GM21723 (cell line): ENCODE data around the gene PCDH15.
"Not testable (repeated sequence)": the region's sequence is repeated elsewhere in the genome, so short reads cannot be mapped to it uniquely, and the experiment has no call there.

ENCODE experiments used
- ATAC-seq: cut with Tn5 transposase; IDR thresholded peaks from one replicate; pipeline ENCODE4 v1.9.1; 2021; ENCODE audit warnings: mild to moderate bottlenecking, moderate library complexity; ENCODE audit not compliant: unreplicated experiment

The PCDH15 gene

GRCh38 chr10:54010337-54010933, 790.6 kb downstream of the PCDH15 start:
- ATAC-seq, result no peak

- no peak for ATAC-seq
Measured at GRCh38 chr10:54009672-54010071, 791.4 kb downstream of the PCDH15 start.

DNA sequence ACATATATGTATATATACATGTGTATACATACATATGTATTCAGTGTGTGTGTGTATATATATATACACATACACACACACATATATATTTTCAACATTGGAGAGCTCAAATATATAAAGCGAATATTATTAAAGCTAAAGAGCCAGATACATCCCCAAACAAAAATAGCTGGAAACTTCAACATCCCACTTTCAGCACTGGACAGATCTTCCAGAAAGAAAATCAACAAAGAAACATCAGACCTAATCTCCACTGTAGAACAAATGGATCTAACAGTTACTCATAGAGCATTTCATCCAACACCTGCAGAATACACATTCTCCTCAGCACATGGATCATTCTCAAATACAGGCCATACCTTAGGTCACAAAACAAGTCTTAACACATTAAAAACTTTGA, 799.0 kb downstream of the PCDH15 start:
- ATAC-seq, result no peak

GRCh38 chr10:53997953-53998352, 803.1 kb downstream of the PCDH15 start:
- ATAC-seq, result no peak

- no peak for ATAC-seq
Measured at GRCh38 chr10:53990799-53991238, 810.2 kb downstream of the PCDH15 start.

GRCh38 chr10:53983431-53983830, 817.6 kb downstream of the PCDH15 start:
- ATAC-seq, result no peak

DNA sequence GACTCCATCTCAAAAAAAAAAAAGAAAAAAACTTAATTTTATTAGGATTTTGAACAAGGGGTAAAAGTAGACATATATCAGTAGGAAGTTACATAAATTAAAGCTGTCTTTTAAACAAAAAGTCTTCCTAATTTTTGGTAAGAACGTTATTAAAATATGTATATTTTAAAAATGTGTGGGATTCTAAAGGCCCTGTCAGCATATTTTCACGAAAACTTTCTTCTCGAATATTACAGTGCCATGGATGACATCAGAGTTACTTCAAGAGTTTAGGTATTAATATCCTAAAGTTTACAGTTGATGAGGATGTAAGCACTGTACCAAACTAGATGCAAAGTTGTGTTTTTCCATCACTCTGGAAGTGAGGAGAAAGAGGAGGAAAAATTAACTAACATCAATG, 820.8 kb downstream of the PCDH15 start:
- ATAC-seq, result no peak

DNA sequence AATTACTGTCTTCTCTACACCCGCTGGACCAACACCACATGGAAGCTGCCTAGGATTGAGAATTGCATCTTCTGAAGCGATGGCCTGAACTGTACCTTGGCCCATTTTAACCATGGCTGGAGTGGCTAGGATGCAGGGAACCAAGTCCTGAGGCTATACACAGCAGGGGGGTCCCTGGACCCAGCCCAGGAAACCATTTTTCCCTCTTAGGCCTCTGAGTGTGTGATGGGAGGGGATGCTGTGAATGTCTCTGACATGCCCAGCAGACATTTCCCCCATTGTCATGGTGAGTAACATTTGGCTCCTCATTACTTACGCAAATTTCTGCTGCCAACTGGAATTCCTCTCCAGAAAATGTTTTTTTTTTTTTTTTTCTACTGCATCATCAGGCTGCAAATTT, 822.7 kb downstream of the PCDH15 start:
- no peak for ATAC-seq

- no peak for ATAC-seq
Measured at GRCh38 chr10:53977267-53977666, 823.8 kb downstream of the PCDH15 start.

- ATAC-seq, result no peak
Measured at GRCh38 chr10:53957401-53957800, 843.6 kb downstream of the PCDH15 start.

DNA sequence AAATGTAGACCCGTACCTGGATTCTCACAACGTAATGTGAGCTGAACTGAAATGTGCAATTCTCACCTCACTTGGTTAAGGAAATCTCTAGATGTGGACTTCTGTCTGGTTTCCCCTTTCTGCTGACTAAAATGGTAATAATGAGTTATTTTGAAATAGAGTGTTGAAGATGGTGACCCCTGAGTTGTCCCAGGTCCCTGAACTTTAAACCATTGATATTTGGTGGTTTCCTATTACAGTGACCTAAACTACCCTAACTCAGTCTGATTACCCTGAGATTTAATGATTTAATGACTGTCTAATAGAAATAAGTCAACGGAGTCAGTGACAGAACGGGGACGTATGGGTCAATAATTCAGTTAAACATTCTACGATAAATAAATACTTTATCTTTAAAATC, 845.9 kb downstream of the PCDH15 start:
- no peak for ATAC-seq

GRCh38 chr10:53952698-53953630, 848.1 kb downstream of the PCDH15 start:
- no peak for ATAC-seq

DNA sequence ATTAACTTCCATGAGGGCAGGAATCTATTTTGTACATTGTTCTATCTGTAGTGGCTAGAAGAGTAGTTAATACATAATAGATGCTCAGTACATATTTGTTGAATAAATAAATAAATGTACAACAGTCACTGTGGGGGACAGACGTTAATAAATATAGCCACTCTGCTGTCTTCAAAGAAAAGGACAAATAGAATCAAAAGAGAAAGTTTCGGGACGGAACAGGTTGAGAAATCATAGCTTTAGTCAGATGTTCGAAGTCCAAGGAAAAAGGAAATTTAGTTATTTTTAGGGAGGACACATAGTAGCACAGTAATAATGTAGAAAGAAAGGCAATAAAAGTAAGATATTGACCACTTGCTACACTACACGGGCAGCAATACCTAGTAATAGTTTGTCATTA, 861.4 kb downstream of the PCDH15 start:
- no peak for ATAC-seq

DNA sequence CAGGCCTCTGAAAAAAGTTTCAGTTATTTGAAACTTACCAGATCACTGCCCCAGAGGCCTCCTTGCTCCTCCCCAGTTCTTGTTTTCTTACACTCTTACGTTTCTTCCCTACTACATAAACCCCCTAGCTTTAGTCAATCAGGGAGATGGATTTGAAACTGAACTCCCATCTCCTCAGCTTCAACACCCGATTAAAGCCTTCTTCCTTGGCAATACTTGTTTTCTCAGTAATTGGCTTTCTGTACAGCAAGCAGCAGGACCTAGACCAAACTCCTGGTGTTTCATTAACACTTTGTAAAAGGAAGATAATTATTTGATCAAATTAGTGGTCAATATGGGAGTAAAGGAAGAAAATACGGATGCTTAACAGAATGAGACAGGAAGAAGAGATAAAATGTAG, 870.4 kb downstream of the PCDH15 start:
- ATAC-seq, result no peak

DNA sequence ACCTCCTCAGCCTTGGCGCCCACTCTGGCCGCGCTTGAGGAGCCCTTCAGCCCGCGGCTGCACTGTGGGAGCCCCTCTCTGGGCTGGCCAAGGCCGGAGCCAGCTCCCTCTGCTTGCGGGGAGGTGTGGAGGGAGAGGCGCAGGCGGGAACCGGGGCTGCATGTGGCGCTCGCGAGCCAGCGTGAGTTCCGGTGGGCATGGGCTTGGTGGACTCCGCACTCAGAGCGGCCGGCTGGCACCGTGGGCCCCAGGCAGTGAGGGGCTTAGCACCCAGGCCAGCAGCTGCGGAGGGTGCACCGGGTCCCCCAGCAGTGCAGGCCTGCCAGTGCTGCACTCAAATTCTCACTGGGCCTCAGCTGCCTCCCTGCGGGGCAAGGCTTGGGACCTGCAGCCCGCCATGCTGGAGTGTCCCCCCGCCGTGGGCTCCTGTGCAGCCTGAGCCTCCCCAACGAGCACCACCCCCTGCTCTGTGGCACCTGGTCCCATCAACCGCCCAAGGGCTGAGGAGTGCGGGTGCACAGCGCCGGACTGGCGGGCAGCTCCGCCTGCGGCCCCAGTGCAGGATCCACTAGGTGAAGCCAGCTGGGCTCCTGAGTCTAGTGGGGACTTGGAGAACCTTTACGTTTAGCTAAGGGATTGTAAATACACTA, 876.9 kb downstream of the PCDH15 start:
- not testable (repeated sequence) for ATAC-seq

DNA sequence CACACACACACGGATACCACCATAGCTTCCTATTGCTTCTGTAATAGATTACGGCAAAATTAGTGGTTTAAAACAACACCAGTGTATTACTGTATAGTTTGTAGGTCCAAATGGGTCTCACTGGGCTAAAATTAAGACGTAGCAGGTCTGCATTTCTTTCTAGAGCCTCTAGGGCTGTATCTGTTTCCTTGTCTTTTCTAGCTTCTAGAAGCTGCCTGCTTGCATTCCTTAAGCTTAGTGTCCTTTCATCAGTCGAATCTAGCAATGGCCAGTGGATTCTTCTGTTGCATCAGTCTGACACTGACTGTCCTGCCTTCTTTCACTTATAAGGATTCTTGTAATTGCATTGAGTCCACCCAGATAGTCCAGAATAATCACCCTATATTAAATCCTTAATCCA, 882.3 kb downstream of the PCDH15 start:
- no peak for ATAC-seq

GRCh38 chr10:53909791-53910190, 891.2 kb downstream of the PCDH15 start:
- ATAC-seq, result no peak

DNA sequence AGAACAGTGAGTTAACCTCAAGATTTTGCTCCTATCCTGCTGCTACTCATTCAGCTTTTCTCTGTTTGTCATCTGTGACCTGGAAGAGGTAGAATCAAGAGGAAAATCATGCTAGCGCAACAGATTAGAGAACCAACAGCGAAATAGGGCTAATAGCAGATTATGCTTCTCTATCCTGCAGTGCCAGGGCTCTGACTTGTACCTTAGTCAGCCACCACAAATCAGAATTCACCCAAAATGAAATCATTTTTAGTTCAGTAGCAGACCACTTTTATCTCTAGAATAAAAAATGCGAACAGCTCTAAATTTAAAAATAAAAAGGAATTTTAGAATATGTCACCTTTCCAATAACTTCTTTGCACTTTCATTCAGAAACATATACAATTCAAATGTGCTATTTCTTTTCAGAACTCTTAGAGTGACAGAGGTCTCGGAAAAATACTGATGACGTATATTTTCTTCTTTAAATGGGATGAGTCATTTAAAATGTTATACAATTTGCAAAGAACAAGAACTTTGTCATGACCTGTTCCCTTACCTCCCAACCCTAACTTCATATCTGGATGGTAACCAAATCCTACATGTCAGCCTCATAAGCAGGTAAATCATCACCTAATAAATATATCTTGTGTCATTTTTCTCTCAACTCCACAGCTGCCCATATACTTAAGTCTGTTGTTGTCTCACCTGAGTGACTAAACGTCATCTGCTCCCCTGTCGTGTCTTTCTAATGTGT, 896.4 kb downstream of the PCDH15 start:
- no peak for ATAC-seq

DNA sequence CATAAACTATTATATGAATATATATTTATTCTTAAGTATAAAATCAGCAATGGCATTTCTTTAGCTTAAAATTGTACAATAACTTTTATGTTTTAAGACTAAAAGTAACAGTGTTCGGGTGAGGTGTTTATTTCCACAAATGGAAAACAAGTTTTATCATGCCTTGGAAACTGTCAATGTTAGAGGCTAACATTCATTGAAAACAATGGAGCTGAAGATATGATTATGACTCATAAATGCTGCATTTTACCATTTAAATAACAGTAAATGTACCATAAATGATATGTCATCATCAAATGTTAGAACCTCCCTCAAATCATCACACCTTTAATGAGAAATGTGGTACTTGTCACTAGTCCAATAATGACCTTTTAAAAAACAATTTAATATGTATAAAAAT, 897.3 kb downstream of the PCDH15 start:
- no peak for ATAC-seq

GRCh38 chr10:53899463-53900160, 901.4 kb downstream of the PCDH15 start:
- ATAC-seq, result no peak

DNA sequence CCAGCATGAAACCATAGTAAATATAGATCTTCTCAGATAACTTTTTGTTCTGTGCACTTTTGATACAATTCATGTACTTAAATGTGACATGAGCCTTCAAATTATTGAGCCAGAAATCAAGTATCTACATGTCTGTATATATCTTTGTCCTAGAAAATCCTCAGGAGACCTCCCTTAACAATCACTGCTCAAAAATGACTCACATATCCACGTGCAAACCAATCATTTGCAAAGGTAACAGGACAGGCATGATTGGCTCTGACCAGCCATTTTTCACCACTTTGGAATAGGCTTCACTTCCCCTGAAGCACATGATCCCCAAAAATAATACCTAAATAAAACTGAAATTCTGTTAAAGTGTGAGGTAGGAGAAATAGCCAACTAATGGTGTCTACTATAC, 902.5 kb downstream of the PCDH15 start:
- ATAC-seq, result no peak
